GM12892 (cell line): ENCODE data around the gene ASGR2.

Experiments used
- POLR2A ChIP-seq: IDR thresholded peaks from 2 replicates; pipeline ENCODE4 v1.6.1; 2011; ENCODE audit warnings: low read depth, low read length, control low read depth
- POLR2AphosphoS5 ChIP-seq: IDR thresholded peaks from 2 replicates; pipeline ENCODE4 v1.6.1; 2011; ENCODE audit warnings: low read depth, low read length, control low read depth

GRCh38 chr17:7097940-7098339, 16.7 kb downstream of the ASGR2 start:
- TF ChIP-seq POLR2A (no peak), POLR2AphosphoS5 (no peak)
